K562 (cell line): ENCODE results near the gene ZNF154. TPM values are rescaled to one million over a fixed set of nuclear protein-coding genes. Genes with fewer than 3 reads are reported as not detected.
A peak's percentile ranks its signal among the peaks of the same experiment; 100 is the strongest.

Experiments used
- ATAC-seq: fragments of 200-7000 bp; cut with Tn5 transposase; 3 replicates; pipeline ENCODE4 v1.9.1; 2020; ENCODE audit warnings: moderate library complexity
- BruUV-seq: library from RNA; stranded (reverse); fragments of 400-500 nt; replicated peaks from 2 replicates; lab custom pipeline; 2021; lab: Mats Ljungman, UMichigan
- CTCF ChIA-PET: fragments of 300-600 bp; formaldehyde crosslinking; extraction: SDS; loops from one replicate; lab custom pipeline; 2021; ENCODE audit warnings: low intra/inter-chr PET ratio; lab: Yijun Ruan, JAX
- POLR2A ChIA-PET: fragments of 300-600, 350-650 bp; sonication (Branson Sonifier 250); formaldehyde crosslinking; extraction: SDS; loops from one replicate; lab custom pipeline; 2021; ENCODE audit warnings: antibody characterized with exemption, inconsistent platforms; lab: Yijun Ruan, JAX
- DNase-seq, 4 experiments: peaks; one replicate each; pipeline versions ENCODE4 v3.0.0 to v3.0.0-alpha.2; 2011 to 2018; ENCODE audit warnings: low spot score in 3 of 4, mixed read lengths in 3 of 4; ENCODE audit errors: extremely low read depth in 1 of 4
- FAIRE-seq: peaks from 2 replicates; lab custom pipeline; 2011; peaks lifted over from hg19 to GRCh38; lab: Jason Lieb, UNC
- H2AFZ ChIP-seq: 2 replicates; pipeline ENCODE4 v1.6.0; 2011; ENCODE audit warnings: low read depth, low read length, control low read depth, inconsistent platforms
- H3K27ac ChIP-seq: fragments of 200-600 bp; 3 replicates; pipeline ENCODE4 v1.8.0; 2011; ENCODE audit warnings: low read depth, mild to moderate bottlenecking, control low read depth, inconsistent platforms, low read length, moderate library complexity, mixed read lengths; ENCODE audit errors: extremely low read depth
- H3K27me3 ChIP-seq, 2 experiments: fragments of 300-600 bp in 1 of 2; 2 replicates in 1 of 2; 3 replicates in 1 of 2; pipeline versions ENCODE4 v1.6.0 to v1.8.0; 2011; ENCODE audit warnings: inconsistent platforms in 2 of 2, low read length in 2 of 2, mild to moderate bottlenecking in 1 of 2, mixed read lengths in 1 of 2, moderate library complexity in 1 of 2; ENCODE audit not compliant: control insufficient read depth in 2 of 2, insufficient read depth in 2 of 2
- H3K36me3 ChIP-seq: fragments of 300-600 bp; 3 replicates; pipeline ENCODE4 v1.8.0; 2011; ENCODE audit warnings: mild to moderate bottlenecking, low read length, inconsistent platforms; ENCODE audit not compliant: control insufficient read depth, insufficient read depth
- H3K4me1 ChIP-seq, 2 experiments: fragments of 200-600 bp in 1 of 2; replicated peaks in 1 of 2; 2 replicates in 1 of 2; 3 replicates in 1 of 2; pipeline versions ENCODE4 v1.5.1 to v1.8.0; 2011; ENCODE audit warnings: inconsistent platforms in 2 of 2, low read length in 2 of 2, mild to moderate bottlenecking in 1 of 2, mixed read lengths in 1 of 2, moderate library complexity in 1 of 2; ENCODE audit not compliant: control insufficient read depth in 2 of 2, insufficient read depth in 2 of 2
- H3K4me2 ChIP-seq: 2 replicates; pipeline ENCODE4 v1.6.1; 2011; ENCODE audit warnings: low read length, control low read depth, inconsistent platforms, mixed read lengths; ENCODE audit not compliant: insufficient read depth
- H3K4me3 ChIP-seq: fragments of 200-600 bp; sonication (generic), shearing (Covaris generic); 2 replicates; pipeline ENCODE4 v1.5.1; 2016; ENCODE audit warnings: control low read depth, inconsistent platforms
- H3K79me2 ChIP-seq: fragments of 200-600 bp; 3 replicates; pipeline ENCODE4 v1.8.0; 2011; ENCODE audit warnings: low read length, inconsistent platforms; ENCODE audit not compliant: control insufficient read depth, insufficient read depth
- H3K9ac ChIP-seq, 2 experiments: 2 replicates each; pipeline versions ENCODE4 v1.6.0 to v1.6.1; 2011; ENCODE audit warnings: low read depth in 2 of 2, low read length in 2 of 2, control low read depth in 1 of 2, inconsistent platforms in 1 of 2, mild to moderate bottlenecking in 1 of 2, mixed read lengths in 1 of 2; ENCODE audit not compliant: insufficient read depth in 1 of 2
- H3K9me1 ChIP-seq: one replicate; pipeline ENCODE4 v1.6.0; 2011; ENCODE audit warnings: inconsistent platforms, mild to moderate bottlenecking, low read length, moderate library complexity; ENCODE audit not compliant: control insufficient read depth, insufficient read depth
- H3K9me3 ChIP-seq: replicated peaks from 2 replicates; pipeline ENCODE4 v1.5.1; 2011; ENCODE audit warnings: low read depth, low read length, inconsistent platforms; ENCODE audit not compliant: control insufficient read depth, insufficient read depth
- H4K20me1 ChIP-seq: replicated peaks from 2 replicates; pipeline ENCODE4 v1.6.1; 2011; ENCODE audit warnings: low read length, inconsistent platforms, mixed read lengths; ENCODE audit not compliant: control insufficient read depth, insufficient read depth
- CBX3 ChIP-seq, 2 experiments: IDR thresholded peaks; 1 replicate in 1 of 2; 2 replicates in 1 of 2; pipeline ENCODE4 v1.6.1; 2012; ENCODE audit warnings: inconsistent platforms in 2 of 2, low read length in 2 of 2, borderline replicate concordance in 1 of 2, control low read depth in 1 of 2
- CBX5 ChIP-seq: IDR thresholded peaks from 2 replicates; pipeline ENCODE4 v1.6.1; 2014; ENCODE audit warnings: low read depth, borderline replicate concordance
- MEF2A ChIP-seq: IDR thresholded peaks from 2 replicates; pipeline ENCODE4 v1.6.1; 2011; ENCODE audit warnings: low read depth, mild to moderate bottlenecking, low read length, moderate library complexity; ENCODE audit not compliant: control insufficient read depth
- TRIM28 ChIP-seq: fragments of 450-650 bp; IDR thresholded peaks from 2 replicates; pipeline ENCODE4 v1.6.1; 2017
- ZNF134 ChIP-seq: fragments of 250-450 bp; sonication (Bioruptor Pico); conservative IDR thresholded peaks from 2 replicates; pipeline ENCODE4 v1.4.0; 2020
- ZNF280A ChIP-seq: fragments of 450-650 bp; IDR thresholded peaks from 2 replicates; pipeline ENCODE4 v1.6.1; 2018; ENCODE audit warnings: mild to moderate bottlenecking, low read depth; ENCODE audit not compliant: partially characterized antibody
- ZNF75A ChIP-seq: fragments of 450-650 bp; formaldehyde crosslinking; IDR thresholded peaks from 2 replicates; pipeline ENCODE4 v1.4.0; 2020; ENCODE audit warnings: mild to moderate bottlenecking
- whole genome bisulfite sequencing: fragments of 100-300 bp; shearing (Covaris generic); methylation state at CpG from one replicate; pipeline ENCODE4 v1.1.6; 2016; ENCODE audit warnings: low coverage, mixed read lengths; ENCODE audit not compliant: insufficient coverage; ENCODE audit errors: missing lambda C conversion rate; 5-methylcytosine and 5-hydroxymethylcytosine counted together
- in situ Hi-C: fragments of 300-500 bp; cut with MboI; formaldehyde crosslinking; loops from 4 replicates; pipeline ENCODE4 v1.15.0; 2018; ENCODE audit warnings: inconsistent platforms, mixed read lengths
- intact Hi-C: fragments of 100-400 bp; cut with micrococcal nuclease; formaldehyde crosslinking; loops from 2 replicates; pipeline ENCODE4 v1.14.2; 2022
- polyA plus RNA-seq, 8 experiments: library from polyadenylated mRNA; depleted of rRNA in 4 of 8; stranded (reverse) in 5 of 8; unstranded in 3 of 8; fragments of >200 nt; fragmentation: Nextera tagmentation in 2 of 8; fragmentation: Illumina TruSeq in 1 of 8; extraction: Ambion mirVana in 2 of 8; extraction: Trizol in 1 of 8; gene quantifications; 2 replicates each; pipeline versions ENCODE4 v1.2.1 to v1.2.3, GENCODE V29; 2011 to 2014; ENCODE audit warnings: inconsistent platforms in 1 of 8, missing spikeins in 1 of 8
- total RNA-seq, 7 experiments: library from RNA; depleted of rRNA in 6 of 7; stranded (reverse); fragments of >200 nt in 6 of 7; fragmentation: Illumina TruSeq in 2 of 7; extraction: Trizol in 2 of 7; gene quantifications; 2 replicates each; pipeline versions ENCODE4 v1.2.1 to v1.2.3, GENCODE V29; 2011 to 2021; ENCODE audit warnings: low replicate concordance in 1 of 7

The ZNF154 gene
- total and polyA plus RNA-seq, 9 of the 15 experiments (the other 6 are each of a cell fraction or from before 2014, with no cell fraction given): 0.06 to 0.11 (median 0.07) TPM; not detected in 6

GRCh38 chr19:57688011-57688763 is 20.8 kb downstream of the ZNF154 start:
- Histone ChIP-seq H4K20me1 (no peaks in the 10 kb centered on the region), H2AFZ (no peak overlapping the region), H3K4me3 (no peak overlapping the region), H3K9ac (no peak overlapping the region), H3K36me3 (peaks cover 63% of the 10 kb centered on the region), H3K4me2 (no peak overlapping the region), H3K9me1 (no peaks in the 10 kb centered on the region), H3K79me2 (peaks cover 52% of the 10 kb centered on the region), H3K27ac (no peak overlapping the region), H3K9me3 (peaks cover 58% of the 10 kb centered on the region), H3K27me3 (no peaks in the 10 kb centered on the region)
- intact Hi-C loops (no loop called here), in situ Hi-C loops (no loop called here)
- ATAC-seq: no peak
- no TSS peak for BruUV-seq
- no peak for FAIRE-seq
- CTCF ChIA-PET: no interaction called here
- WGBS: 94% methylated on average over 6 of the region's 6 CpGs
- no peak for DNase-seq
- POLR2A ChIA-PET: no interaction called here
- TF ChIP-seq CBX3 (IDR thresholded peaks at IDR 0.05; ENCODE audit: borderline replicate concordance in 1 of 2, low read length in 2 of 2) (peak in 1 of 2 experiments; percentile 72; a peak in 1 of 3 replicates), ZNF75A (peak; percentile 97), MEF2A (no peak), TRIM28 (0 out of 2 replicates have a peak, but pooled peaks have one; percentile 36), ZNF280A (peak; percentile 71), CBX5 (0 out of 2 replicates have a peak, but pooled peaks have one; percentile 14), ZNF134 (CRISPR knock-in tag) (no peak)
- TF ChIP-seq, all 486 proteins: peak for 5
- H3K4me1 ChIP-seq: no peaks in the 10 kb centered on the region; a peak in 1 of 5 replicates
